Stimulated activated naive CD8-positive, alpha-beta T cell treated with anti-CD3 and anti-CD28 coated beads, Interleukin-15, amount 100 ng/mL, for 72 hours (primary cell): ENCODE data around the gene KHDC3L.
A peak's percentile ranks its signal among the peaks of the same experiment; 100 is the strongest.

Experiments
- ATAC-seq: fragments of 150-1000 bp; cut with Tn5 transposase; 2 replicates; pipeline ENCODE4 v1.10.0; 2021; ENCODE audit warnings: mild to moderate bottlenecking, moderate library complexity
- DNase-seq, 2 donors: peaks; one replicate each; pipeline ENCODE4 v3.0.0; 2021 to 2022
- H3K27ac Mint-ChIP-seq, 2 donors: one replicate each; pipeline ENCODE4 v1.8.0; 2022; ENCODE audit warnings: mild to moderate bottlenecking in 2 of 2, mixed read lengths in 2 of 2, moderate library complexity in 2 of 2
- H3K27me3 Mint-ChIP-seq: one replicate; pipeline ENCODE4 v1.8.0; 2022; ENCODE audit warnings: mixed read lengths
- H3K4me1 Mint-ChIP-seq: one replicate; pipeline ENCODE4 v1.8.0; 2022; ENCODE audit warnings: mild to moderate bottlenecking, mixed read lengths
- H3K4me3 Mint-ChIP-seq, 2 donors: one replicate each; pipeline ENCODE4 v1.8.0; 2022; ENCODE audit warnings: mild to moderate bottlenecking in 2 of 2, mixed read lengths in 2 of 2, moderate library complexity in 1 of 2
- H3K9me3 Mint-ChIP-seq, 2 donors: one replicate each; pipeline ENCODE4 v1.8.0; 2022; ENCODE audit warnings: mixed read lengths in 2 of 2

KHDC3L gene, protein sequence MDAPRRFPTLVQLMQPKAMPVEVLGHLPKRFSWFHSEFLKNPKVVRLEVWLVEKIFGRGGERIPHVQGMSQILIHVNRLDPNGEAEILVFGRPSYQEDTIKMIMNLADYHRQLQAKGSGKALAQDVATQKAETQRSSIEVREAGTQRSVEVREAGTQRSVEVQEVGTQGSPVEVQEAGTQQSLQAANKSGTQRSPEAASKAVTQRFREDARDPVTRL

DNA sequence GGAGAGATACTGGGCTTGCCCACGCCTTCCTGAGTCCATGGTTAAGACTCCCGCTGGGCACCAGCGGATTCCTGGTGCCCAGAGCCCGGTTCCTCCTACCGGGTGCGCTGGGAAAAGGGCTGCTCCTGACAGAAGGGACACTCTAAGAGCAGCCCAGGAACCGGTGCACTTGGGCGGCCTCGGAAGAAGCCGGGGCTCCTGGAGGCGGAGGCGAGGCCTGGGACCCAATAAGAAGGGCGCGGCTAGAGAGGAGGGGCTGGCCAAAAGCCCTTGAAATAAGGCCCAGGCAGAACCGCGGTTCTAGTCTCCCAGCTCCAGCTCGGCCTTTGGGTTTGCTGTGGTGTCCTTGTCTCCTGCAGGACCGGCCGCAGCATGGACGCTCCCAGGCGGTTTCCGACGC lies at the start of gene KHDC3L:
KHDC3L (plus strand) TSS at position 301 of the 400 bp plus-strand sequence; CDS start at position 373, 72 bp downstream.
- Mint-ChIP-seq H3K27ac (peak within 1 kb of the TSS in 1 of 2 donors; percentile 64), H3K4me1 (no peaks in the 10 kb centered on the region), H3K4me3 (no peak within 1 kb of the TSS), H3K9me3 (no peaks in the 10 kb centered on the region), H3K27me3 (peaks cover 9% of the 10 kb centered on the region)
- ATAC-seq (no peak), DNase-seq (no peak)

DNA sequence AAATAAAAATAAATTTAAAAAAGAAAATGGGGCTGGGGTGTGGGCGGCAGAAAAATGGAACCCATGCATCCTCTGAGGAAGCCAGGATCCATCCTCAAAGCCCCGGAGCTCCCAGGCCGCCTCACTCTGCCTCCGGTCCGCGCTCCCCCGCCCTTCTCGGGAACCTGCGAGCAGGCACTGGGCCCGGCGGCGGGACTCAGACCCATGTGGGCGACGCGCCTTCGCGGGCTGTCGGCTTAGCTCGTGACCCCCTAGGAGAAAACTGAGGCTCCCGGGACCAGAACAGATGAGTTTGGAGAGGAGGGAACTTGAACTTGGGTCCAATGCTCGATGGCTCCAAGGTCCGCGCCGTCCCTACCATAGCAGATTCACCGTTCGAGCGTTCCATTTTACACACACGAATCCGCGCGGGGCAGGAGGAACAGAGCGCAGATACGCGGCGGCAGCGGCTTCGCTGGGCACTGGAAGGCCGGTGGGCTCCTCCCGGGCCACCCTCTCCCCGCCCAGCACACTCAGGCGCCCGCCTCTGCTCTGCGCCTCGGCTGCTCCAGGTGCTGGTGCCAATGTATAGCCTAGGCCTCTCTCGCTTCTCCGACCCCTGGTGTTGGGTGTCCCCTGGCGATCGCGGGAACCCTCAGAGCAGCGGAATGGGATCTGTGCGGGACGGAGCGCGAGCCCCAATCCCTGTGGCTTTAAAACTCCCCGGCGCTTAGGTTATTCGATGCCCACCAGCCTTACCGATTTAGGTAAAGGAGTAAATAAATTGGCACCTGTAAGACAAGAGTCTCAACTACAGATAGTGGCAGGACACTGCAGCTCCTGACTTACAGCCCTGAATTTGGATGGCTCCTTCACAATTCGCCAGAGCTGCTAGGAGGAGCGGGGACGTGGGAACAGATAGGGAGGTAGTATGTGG lies 47.6 kb upstream of the KHDC3L start:
- H3K4me3 Mint-ChIP-seq = peak overlapping the region in 1 of 2 donors; percentile 49
- peaks cover 64% of the 10 kb centered on the region for H3K27me3 Mint-ChIP-seq
- ATAC-seq (peak; percentile 43), DNase-seq (no peak)
- H3K4me1 Mint-ChIP-seq = peaks cover 8% of the 10 kb centered on the region
- no peak overlapping the region for H3K27ac Mint-ChIP-seq
- H3K9me3 Mint-ChIP-seq = peaks cover 0 to 4% of the 10 kb centered on the region in 2 donors

DNA sequence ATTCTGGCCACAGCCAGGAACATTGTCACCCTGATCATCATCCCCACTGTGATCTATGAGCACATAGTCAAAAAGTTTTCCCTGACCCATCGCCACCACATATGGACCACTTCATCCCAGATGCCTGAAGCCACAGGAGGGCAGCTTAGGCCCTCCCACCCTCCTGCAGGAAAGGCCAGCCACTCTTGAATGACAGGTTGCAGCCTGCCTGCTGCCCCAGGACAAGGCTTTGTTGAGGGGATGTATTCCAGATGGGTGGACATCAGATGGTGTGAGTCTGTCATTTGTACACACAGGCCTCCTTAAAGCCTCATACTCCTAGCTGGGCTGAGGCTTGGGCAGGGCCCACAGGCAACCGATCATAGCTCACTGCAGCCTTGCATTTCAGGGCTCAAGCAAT lies 39.1 kb upstream of the KHDC3L start:
- DNase-seq (no peak), ATAC-seq (peak; percentile 15)
- Mint-ChIP-seq H3K9me3 (peaks cover 0 to 1% of the 10 kb centered on the region in 2 donors), H3K4me3 (no peak overlapping the region), H3K27ac (no peak overlapping the region), H3K27me3 (peaks cover 5% of the 10 kb centered on the region), H3K4me1 (no peaks in the 10 kb centered on the region)

DNA sequence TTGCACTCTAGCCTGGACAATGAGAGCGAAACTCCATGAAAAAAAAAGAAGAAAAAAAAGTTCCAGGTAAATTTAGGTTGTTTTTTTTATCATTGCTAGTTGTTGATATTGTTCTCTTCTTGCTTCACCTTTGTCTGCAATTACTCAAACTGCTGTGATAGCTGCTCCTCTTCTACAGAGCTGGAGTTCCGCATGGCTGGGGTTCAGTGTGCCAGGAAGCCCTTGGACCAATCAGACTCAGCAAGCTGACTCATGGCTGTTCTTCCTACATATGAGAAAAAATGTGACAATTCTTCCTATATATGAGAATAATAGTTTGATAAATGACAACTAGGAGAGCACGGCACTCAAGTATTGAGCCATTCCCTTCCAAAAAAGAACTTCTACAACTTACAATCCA lies 36.8 kb upstream of the KHDC3L start:
- no peaks in the 10 kb centered on the region for H3K9me3 Mint-ChIP-seq
- no peak for DNase-seq
- no peak overlapping the region for H3K27ac Mint-ChIP-seq
- H3K4me1 Mint-ChIP-seq = no peaks in the 10 kb centered on the region
- ATAC-seq = no peak
- no peak overlapping the region for H3K4me3 Mint-ChIP-seq
- peaks cover 21% of the 10 kb centered on the region for H3K27me3 Mint-ChIP-seq

DNA sequence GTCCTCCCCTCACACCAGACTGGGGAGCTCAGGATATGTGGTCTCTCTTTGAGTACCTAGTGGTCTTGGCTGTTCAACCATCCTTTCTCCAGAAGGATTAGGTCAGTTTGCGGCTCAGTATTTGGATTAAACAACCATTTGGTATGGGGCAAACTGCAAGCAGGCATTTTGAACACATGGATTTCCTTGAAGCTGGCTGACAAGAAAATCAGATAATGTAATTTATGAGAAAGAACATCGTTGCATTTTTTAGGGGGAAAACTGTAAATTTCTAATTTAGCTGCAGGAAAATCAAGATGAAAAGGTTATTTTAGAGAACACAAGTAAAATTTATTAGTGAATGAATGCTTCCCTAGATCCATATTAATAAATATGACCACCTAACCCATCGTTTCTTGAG lies 33.7 kb upstream of the KHDC3L start:
- no peaks in the 10 kb centered on the region for H3K9me3 Mint-ChIP-seq
- no peak overlapping the region for H3K4me3 Mint-ChIP-seq
- H3K27ac Mint-ChIP-seq = no peak overlapping the region
- peaks cover 21% of the 10 kb centered on the region for H3K27me3 Mint-ChIP-seq
- DNase-seq (no peak), ATAC-seq (no peak)
- H3K4me1 Mint-ChIP-seq = no peaks in the 10 kb centered on the region

DNA sequence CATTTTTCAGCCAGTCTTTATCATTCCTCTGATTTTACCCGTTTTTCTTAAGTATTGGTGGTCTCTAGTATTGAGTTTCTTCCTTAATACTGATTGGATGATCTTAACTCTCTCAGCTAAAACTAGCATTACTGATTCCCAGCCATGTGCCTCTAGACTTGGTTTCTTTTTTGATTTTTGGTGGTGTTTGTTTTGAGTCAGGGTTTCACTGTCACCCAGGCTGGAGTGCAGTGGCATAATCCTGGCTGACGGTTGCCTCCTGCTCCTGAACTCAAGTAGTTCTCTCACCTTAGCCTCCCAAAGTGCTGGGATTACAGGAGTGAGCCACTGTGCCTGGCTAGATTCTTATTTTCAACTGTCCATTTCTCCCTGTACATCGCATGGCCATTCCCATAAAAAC lies 33.3 kb upstream of the KHDC3L start:
- peaks cover 21% of the 10 kb centered on the region for H3K27me3 Mint-ChIP-seq
- ATAC-seq (peak; percentile 57), DNase-seq (no peak)
- H3K4me1 Mint-ChIP-seq = no peaks in the 10 kb centered on the region
- no peaks in the 10 kb centered on the region for H3K9me3 Mint-ChIP-seq
- no peak overlapping the region for H3K4me3 Mint-ChIP-seq
- H3K27ac Mint-ChIP-seq = no peak overlapping the region

DNA sequence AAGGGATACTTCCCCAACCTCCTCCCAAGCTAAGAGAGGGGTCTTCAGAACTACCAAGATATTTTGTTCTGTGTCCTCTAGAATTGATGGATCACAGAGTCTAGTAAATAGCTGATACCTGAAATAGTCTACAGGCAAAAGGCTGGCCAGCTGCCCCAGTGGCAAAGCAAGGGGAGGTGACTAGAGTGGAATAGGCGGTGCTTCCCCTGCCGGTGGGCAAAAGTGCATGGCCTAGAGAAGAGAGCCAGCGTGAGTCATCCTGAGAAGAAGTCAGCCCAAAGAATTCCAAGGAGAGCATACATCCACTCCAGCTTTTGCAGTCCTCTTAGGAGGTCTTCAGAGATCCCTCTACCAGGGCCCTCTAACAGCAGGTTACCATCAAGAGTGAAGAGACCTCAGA lies 23.1 kb upstream of the KHDC3L start:
- ATAC-seq (no peak), DNase-seq (no peak)
- Mint-ChIP-seq H3K4me3 (no peak overlapping the region), H3K4me1 (no peaks in the 10 kb centered on the region), H3K9me3 (no peaks in the 10 kb centered on the region), H3K27ac (no peak overlapping the region), H3K27me3 (no peaks in the 10 kb centered on the region)

DNA sequence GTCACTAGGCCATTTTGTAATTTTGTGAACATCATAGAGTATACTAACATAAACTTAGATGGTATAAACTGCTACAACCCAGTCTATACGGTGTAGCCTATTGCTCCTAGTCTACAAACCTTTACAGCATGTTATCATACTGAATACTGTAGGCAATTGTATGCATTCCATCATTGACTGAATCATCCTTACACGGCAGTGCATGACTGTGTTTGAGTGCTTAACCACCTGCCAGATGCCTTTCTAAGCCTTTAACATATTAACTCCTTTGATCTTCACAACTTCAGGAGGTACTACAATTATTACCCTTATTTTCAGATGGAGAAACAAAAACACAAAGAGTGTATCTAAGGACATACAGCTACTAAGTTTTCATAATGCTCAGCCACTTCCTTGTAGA lies 22.4 kb upstream of the KHDC3L start:
- H3K27me3 Mint-ChIP-seq = no peaks in the 10 kb centered on the region
- H3K27ac Mint-ChIP-seq = no peak overlapping the region
- no peak for ATAC-seq
- no peak for DNase-seq
- no peak overlapping the region for H3K4me3 Mint-ChIP-seq
- no peaks in the 10 kb centered on the region for H3K9me3 Mint-ChIP-seq
- no peaks in the 10 kb centered on the region for H3K4me1 Mint-ChIP-seq

DNA sequence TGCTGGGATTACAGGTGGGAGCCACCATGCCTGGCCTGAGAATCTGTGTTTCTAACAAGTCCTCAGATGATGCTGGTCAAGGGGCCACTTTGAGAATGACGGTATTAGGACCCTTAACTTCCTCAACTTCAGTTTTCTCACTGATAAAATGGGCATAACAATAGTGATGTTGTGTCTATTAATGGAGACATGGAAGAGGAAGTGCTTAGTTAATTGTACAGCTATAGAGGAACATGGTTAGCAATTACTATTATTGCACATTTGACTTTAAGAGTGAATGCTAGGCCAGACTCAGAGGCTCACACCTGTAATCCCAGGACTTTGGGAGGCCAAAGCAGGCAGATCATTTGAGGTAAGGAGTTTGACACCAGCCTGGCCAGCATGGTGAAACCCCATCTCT lies 21.1 kb upstream of the KHDC3L start:
- no peaks in the 10 kb centered on the region for H3K4me1 Mint-ChIP-seq
- H3K4me3 Mint-ChIP-seq = no peak overlapping the region
- H3K27me3 Mint-ChIP-seq = peaks cover under 1% of the 10 kb centered on the region
- no peak for ATAC-seq
- no peak for DNase-seq
- H3K9me3 Mint-ChIP-seq = no peaks in the 10 kb centered on the region
- no peak overlapping the region for H3K27ac Mint-ChIP-seq

DNA sequence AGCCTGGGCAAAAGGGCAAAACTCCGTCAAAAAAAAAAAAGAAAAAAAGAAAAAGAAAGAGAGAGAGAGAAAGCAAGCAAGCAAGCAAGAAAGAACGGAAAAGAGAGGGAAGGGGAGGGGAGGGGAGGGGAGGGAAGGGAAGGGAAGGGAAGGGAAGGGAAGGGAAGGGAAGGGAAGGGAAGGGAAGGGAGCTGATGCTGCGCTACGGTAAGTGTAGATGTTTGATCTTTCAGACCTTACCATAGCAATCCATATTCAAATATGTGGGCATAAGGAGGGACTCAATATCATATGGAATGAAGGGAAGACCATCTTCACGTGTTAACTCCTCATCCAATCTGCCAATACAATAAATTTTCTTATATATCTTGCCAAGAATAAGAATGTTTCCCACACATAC lies 20.3 kb upstream of the KHDC3L start:
- no peaks in the 10 kb centered on the region for H3K4me1 Mint-ChIP-seq
- ATAC-seq = no peak
- H3K4me3 Mint-ChIP-seq = no peak overlapping the region
- H3K9me3 Mint-ChIP-seq = no peaks in the 10 kb centered on the region
- no peak overlapping the region for H3K27ac Mint-ChIP-seq
- no peak for DNase-seq
- H3K27me3 Mint-ChIP-seq = peaks cover 9% of the 10 kb centered on the region

DNA sequence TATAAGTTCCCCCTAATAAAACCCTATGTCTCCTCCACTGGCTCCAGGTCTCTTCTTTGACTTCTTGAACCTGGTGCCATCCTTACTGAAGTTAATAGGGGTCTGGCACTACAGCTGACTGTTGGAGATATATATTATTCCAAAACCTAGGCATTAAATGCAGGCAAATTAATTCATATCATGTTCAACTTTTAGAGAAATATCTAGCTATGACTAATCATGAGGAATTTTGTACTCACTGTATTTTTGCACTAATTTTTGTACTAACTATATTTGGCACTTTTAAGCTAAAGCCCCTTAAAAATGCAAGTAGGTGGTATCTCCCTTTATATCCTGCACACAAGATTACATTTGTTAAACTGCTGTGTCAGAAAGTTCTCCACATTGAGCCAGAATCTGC lies 19.3 kb upstream of the KHDC3L start:
- Mint-ChIP-seq H3K4me3 (no peak overlapping the region), H3K9me3 (no peaks in the 10 kb centered on the region), H3K27ac (no peak overlapping the region), H3K27me3 (peaks cover 19% of the 10 kb centered on the region), H3K4me1 (no peaks in the 10 kb centered on the region)
- DNase-seq = no peak
- ATAC-seq = no peak

DNA sequence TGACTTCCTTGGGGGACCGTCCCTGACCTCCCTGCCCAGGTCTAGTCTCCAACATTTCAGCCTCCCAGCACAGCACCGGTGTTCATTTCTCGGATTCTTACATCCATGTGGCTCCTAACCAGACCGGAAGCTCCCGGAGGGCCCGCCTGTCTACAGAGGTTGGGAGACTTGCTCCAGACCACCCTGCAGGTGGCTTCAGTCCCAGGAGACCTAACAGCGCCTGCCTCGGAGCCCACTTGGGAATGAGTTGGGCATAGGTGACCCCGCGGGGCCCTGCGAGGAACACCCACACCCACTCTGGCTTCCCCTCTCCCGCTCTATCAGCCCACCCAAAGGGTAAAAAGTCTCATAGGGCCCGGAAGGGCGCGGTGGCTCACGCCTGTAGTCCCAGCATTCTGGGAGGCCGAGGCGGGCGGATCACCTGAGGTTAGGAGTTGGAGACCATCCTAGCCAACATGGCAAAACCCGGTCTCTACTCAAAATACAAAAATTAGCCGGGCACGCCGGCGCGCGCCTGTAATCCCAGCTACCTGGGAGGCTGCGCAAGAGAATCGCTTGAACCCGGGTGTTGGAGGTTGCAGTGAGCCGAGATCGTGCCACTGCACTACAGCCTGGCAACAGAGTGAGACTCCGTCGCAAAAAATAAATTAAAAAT lies 13.8 kb upstream of the KHDC3L start:
- peaks cover 52% of the 10 kb centered on the region for H3K27me3 Mint-ChIP-seq
- ATAC-seq (no peak), DNase-seq (no peak)
- no peak overlapping the region for H3K4me3 Mint-ChIP-seq
- H3K9me3 Mint-ChIP-seq = no peaks in the 10 kb centered on the region
- H3K4me1 Mint-ChIP-seq = no peaks in the 10 kb centered on the region
- H3K27ac Mint-ChIP-seq = peak overlapping the region in 1 of 2 donors; percentile 29

DNA sequence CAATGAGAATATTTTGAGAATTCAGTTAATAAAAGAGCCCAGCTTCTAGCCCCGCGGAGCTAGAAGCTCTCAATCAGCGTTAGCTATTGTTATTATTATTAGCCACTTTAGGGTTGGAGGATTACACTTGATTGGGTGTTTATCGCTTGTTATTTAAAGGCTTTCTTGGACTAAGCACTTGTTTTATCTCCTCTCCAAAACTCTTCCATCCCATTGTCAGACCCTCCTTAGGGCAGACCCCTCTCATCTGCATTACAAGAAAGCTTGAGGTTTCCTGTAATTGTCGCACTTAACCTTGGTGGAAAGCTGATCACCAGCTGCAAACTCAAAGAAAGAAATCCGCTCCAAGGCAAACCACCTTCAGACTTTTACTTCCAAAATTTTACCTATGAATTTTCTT lies 13.1 kb upstream of the KHDC3L start:
- H3K4me3 Mint-ChIP-seq = no peak overlapping the region
- no peak overlapping the region for H3K27ac Mint-ChIP-seq
- peaks cover 52% of the 10 kb centered on the region for H3K27me3 Mint-ChIP-seq
- DNase-seq = no peak
- no peaks in the 10 kb centered on the region for H3K9me3 Mint-ChIP-seq
- no peaks in the 10 kb centered on the region for H3K4me1 Mint-ChIP-seq
- ATAC-seq = no peak

DNA sequence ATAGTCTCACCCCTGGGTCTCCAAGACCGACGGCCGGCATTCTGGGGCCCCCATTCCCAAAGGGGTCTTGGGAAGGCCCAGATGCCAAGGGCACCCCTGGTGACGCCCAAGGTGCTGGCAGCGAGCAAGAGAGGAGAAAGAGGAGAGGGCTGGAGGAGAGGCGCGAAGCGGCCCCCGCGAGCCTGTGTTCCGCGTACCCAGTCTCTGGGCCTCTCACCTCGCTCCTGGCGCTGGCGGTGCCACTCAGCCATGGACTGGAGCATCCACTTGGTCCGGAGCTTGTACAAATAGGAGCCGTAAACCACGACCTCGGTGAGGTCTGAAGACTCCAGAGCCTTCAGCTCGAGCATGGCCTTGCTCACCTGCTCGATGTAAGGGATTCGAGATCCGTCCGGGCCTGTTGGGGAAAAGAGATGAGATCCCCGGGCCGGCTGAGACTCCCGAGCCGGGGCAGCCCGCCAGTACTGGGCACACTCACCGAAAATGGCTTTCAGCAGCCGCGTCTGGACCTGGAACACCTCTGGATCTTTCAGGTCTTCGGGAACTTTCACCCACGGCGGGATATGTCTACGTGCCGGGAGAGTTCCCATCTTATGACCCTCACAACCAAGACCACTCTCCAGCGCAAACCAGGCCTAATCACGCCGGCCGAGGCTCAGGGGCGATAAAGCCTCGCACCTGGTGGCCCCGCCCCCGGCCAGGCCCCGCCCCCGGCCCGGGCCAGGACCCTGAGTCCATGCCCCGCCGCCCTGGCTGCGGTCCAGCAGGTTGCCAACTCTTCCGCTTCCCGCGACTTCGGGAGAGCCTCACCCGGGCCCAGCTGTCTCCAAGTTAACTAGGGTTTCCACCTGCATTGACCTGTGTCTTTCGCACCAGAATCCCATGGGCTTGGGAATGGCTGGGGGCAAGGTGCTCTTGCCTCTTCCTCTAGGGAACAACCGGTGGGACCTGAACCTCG lies 8.5 kb upstream of the KHDC3L start, which contains the start of gene DPPA5:
DPPA5 (minus strand) TSS at position 641 of the 958 bp plus-strand sequence; CDS start at position 590, 51 bp downstream.
- no peak for ATAC-seq
- H3K4me1 Mint-ChIP-seq = no peaks in the 10 kb centered on the region
- no peak for DNase-seq
- peaks cover 49% of the 10 kb centered on the region for H3K27me3 Mint-ChIP-seq
- H3K27ac Mint-ChIP-seq = no peak within 1 kb of the TSS
- no peaks in the 10 kb centered on the region for H3K9me3 Mint-ChIP-seq
- H3K4me3 Mint-ChIP-seq = no peak within 1 kb of the TSS
